HG03521 (cell line): Measurements from ENCODE around the gene NEK11.
"Not testable (repeated sequence)": the region's sequence is repeated elsewhere in the genome, so short reads cannot be mapped to it uniquely, and the experiment has no call there.

Source experiments
- ATAC-seq: cut with Tn5 transposase; IDR thresholded peaks from one replicate; pipeline ENCODE4 v1.9.1; 2021; ENCODE audit warnings: mild to moderate bottlenecking, moderate library complexity; ENCODE audit not compliant: unreplicated experiment

Gene NEK11

GRCh38 chr3:131353016-131353877, 326.6 kb downstream of the NEK11 start:
- no peak for ATAC-seq

GRCh38 chr3:131353986-131354385, 327.3 kb downstream of the NEK11 start:
- ATAC-seq = no peak

- ATAC-seq = no peak
These were observed 329.4 kb downstream of the NEK11 start for GRCh38 chr3:131356006-131356595.

GRCh38 chr3:131357275-131357674, 330.6 kb downstream of the NEK11 start:
- no peak for ATAC-seq

GRCh38 chr3:131360191-131360755, 333.6 kb downstream of the NEK11 start:
- no peak for ATAC-seq

GRCh38 chr3:131361066-131361463, 334.4 kb downstream of the NEK11 start:
- not testable (repeated sequence) for ATAC-seq

GRCh38 chr3:131361464-131362421, 335.1 kb downstream of the NEK11 start:
- ATAC-seq = peak; percentile 98

- ATAC-seq = no peak
These were observed 336.6 kb downstream of the NEK11 start for GRCh38 chr3:131363275-131363674.

GRCh38 chr3:131370935-131371687, 344.4 kb downstream of the NEK11 start:
- ATAC-seq = no peak

- no peak for ATAC-seq
These were observed 345.0 kb downstream of the NEK11 start for GRCh38 chr3:131371688-131372066.

- ATAC-seq = no peak
These were observed 348.1 kb downstream of the NEK11 start for GRCh38 chr3:131374741-131375140.

- ATAC-seq = not testable (repeated sequence)
These were observed 354.3 kb downstream of the NEK11 start for GRCh38 chr3:131380821-131381444.

GRCh38 chr3:131381445-131382291, 355.0 kb downstream of the NEK11 start, which contains the start of gene NUDT16:
Gene NUDT16 (plus strand): TSS chr3:131381774. CDS start chr3:131381805, 31 bp downstream.
- ATAC-seq = peak; percentile 98

- no peak for ATAC-seq
These were observed 359.9 kb downstream of the NEK11 start for GRCh38 chr3:131386429-131387165.

- no peak for ATAC-seq
These were observed 361.3 kb downstream of the NEK11 start for GRCh38 chr3:131387796-131388489.

- no peak for ATAC-seq
These were observed 361.8 kb downstream of the NEK11 start for GRCh38 chr3:131388490-131388799.

- ATAC-seq = no peak
These were observed 363.7 kb downstream of the NEK11 start for GRCh38 chr3:131390331-131390730.

GRCh38 chr3:131393051-131393450, 366.4 kb downstream of the NEK11 start:
- ATAC-seq = no peak
